GM12878 (cell line): ENCODE measurements around the gene TTF2. TPM values are rescaled to one million over a fixed set of nuclear protein-coding genes. Genes with fewer than 3 reads are reported as not detected.

Experiments
- BACH1 ChIP-seq: fragments of 450-650 bp; IDR thresholded peaks from 2 replicates; pipeline ENCODE4 v1.6.1; 2017; ENCODE audit warnings: mild to moderate bottlenecking, borderline replicate concordance
- BRCA1 ChIP-seq: IDR thresholded peaks from 2 replicates; pipeline ENCODE4 v1.6.1; 2011; ENCODE audit warnings: low read depth, low read length, improper control_type of control experiment
- CREB1 ChIP-seq: IDR thresholded peaks from 2 replicates; pipeline ENCODE4 v1.6.1; 2012; ENCODE audit warnings: low read depth, mild to moderate bottlenecking, inconsistent platforms
- HDAC6 ChIP-seq: fragments of 200-600 bp; sonication (generic); IDR thresholded peaks from one replicate; pipeline ENCODE4 v1.8.0; 2017; ENCODE audit warnings: antibody characterized with exemption; ENCODE audit not compliant: unreplicated experiment
- HDGF ChIP-seq: fragments of 450-650 bp; IDR thresholded peaks from 2 replicates; pipeline ENCODE4 v1.6.1; 2016; ENCODE audit warnings: antibody characterized with exemption
- IKZF1 ChIP-seq: fragments of 450-650 bp; conservative IDR thresholded peaks from 2 replicates; pipeline ENCODE4 v1.6.1; 2017; ENCODE audit warnings: antibody characterized with exemption, mild to moderate bottlenecking
- MEF2A ChIP-seq: IDR thresholded peaks from 2 replicates; pipeline ENCODE4 v1.6.1; 2011; ENCODE audit warnings: low read depth, mild to moderate bottlenecking, low read length, moderate library complexity; ENCODE audit not compliant: insufficient read depth
- MXI1 ChIP-seq: fragments of 150-350 bp; IDR thresholded peaks from 2 replicates; pipeline ENCODE4 v1.6.1; 2011; ENCODE audit warnings: low read depth, mild to moderate bottlenecking, inconsistent platforms, low read length, improper control_type of control experiment
- POLR2AphosphoS2 ChIP-seq: IDR thresholded peaks from 2 replicates; pipeline ENCODE4 v1.6.1; 2011; ENCODE audit warnings: low read depth, mild to moderate bottlenecking, low read length, improper control_type of control experiment, moderate library complexity
- SIN3A ChIP-seq: IDR thresholded peaks from 2 replicates; pipeline ENCODE4 v1.6.1; 2012; ENCODE audit warnings: low read depth, low read length, improper control_type of control experiment
- SP1 ChIP-seq: IDR thresholded peaks from one replicate; pipeline ENCODE4 v1.6.1; 2011; ENCODE audit warnings: low read depth, low read length
- SREBF1 ChIP-seq: IDR thresholded peaks from 2 replicates; pipeline ENCODE4 v1.6.1; 2012; ENCODE audit warnings: mild to moderate bottlenecking, low read length
- TAF1 ChIP-seq: IDR thresholded peaks from 2 replicates; pipeline ENCODE4 v1.6.1; 2011; ENCODE audit warnings: mild to moderate bottlenecking, low read depth, low read length, borderline replicate concordance
- TCF7 ChIP-seq: IDR thresholded peaks from 2 replicates; pipeline ENCODE4 v1.6.1; 2014; ENCODE audit warnings: antibody characterized with exemption, borderline replicate concordance
- ZNF217 ChIP-seq: fragments of 450-650 bp; IDR thresholded peaks from 2 replicates; pipeline ENCODE4 v1.6.1; 2017; ENCODE audit warnings: antibody characterized with exemption, mild to moderate bottlenecking
- ZNF274 ChIP-seq: IDR thresholded peaks from one replicate; pipeline ENCODE4 v1.8.0; 2011; ENCODE audit not compliant: insufficient read length, insufficient read depth
- polyA plus RNA-seq, 11 experiments: library from polyadenylated mRNA; depleted of rRNA in 4 of 11; unstranded in 6 of 11; stranded (reverse) in 5 of 11; fragments of >200 nt; fragmentation: Nextera tagmentation in 4 of 11; fragmentation: Illumina TruSeq in 1 of 11; extraction: Ambion mirVana in 4 of 11; extraction: Trizol in 1 of 11; gene quantifications; 1 replicate in 1 of 11; 2 replicates in 10 of 11; pipeline versions ENCODE4 v1.2.1 to v1.2.3, GENCODE V29; 2011 to 2016; ENCODE audit warnings: inconsistent platforms in 2 of 11, missing spikeins in 2 of 11, low read depth in 1 of 11
- total RNA-seq, 4 experiments: library from RNA; depleted of rRNA in 3 of 4; stranded (reverse); fragments of >200 nt in 3 of 4; fragmentation: Illumina TruSeq in 1 of 4; extraction: Trizol in 1 of 4; gene quantifications; 2 replicates each; pipeline versions ENCODE4 v1.2.1 to v1.2.3, GENCODE V29; 2013 to 2021
- TF ChIP-seq, protein P1 (sequence below): IDR thresholded peaks from 2 replicates; pipeline ENCODE4 v1.6.1; 2012; ENCODE audit warnings: low read depth, low read length, improper control_type of control experiment
- TF ChIP-seq, protein P2 (sequence below): IDR thresholded peaks from 2 replicates; pipeline ENCODE4 v1.6.1; 2012; ENCODE audit warnings: low read depth, low read length, improper control_type of control experiment
- TF ChIP-seq, protein P3 (sequence below): fragments of 450-650 bp; formaldehyde crosslinking; IDR thresholded peaks from 2 replicates; pipeline ENCODE4 v1.5.0; 2022; ENCODE audit warnings: mild to moderate bottlenecking, missing genetic modification characterization
- TF ChIP-seq, protein P4 (sequence below): IDR thresholded peaks from 2 replicates; pipeline ENCODE4 v1.6.1; 2012; ENCODE audit warnings: mild to moderate bottlenecking, low read depth, low read length
- TF ChIP-seq, protein P5 (sequence below): IDR thresholded peaks from 2 replicates; pipeline ENCODE4 v1.6.1; 2011; ENCODE audit warnings: mild to moderate bottlenecking, low read depth, low read length, moderate library complexity; ENCODE audit not compliant: insufficient replicate concordance

Gene TTF2
- total and polyA plus RNA-seq, 10 of the 15 experiments (the other 5 are each of a cell fraction or from before 2014, with no cell fraction given) = 17.7 to 134 (median 78.2) TPM

DNA sequence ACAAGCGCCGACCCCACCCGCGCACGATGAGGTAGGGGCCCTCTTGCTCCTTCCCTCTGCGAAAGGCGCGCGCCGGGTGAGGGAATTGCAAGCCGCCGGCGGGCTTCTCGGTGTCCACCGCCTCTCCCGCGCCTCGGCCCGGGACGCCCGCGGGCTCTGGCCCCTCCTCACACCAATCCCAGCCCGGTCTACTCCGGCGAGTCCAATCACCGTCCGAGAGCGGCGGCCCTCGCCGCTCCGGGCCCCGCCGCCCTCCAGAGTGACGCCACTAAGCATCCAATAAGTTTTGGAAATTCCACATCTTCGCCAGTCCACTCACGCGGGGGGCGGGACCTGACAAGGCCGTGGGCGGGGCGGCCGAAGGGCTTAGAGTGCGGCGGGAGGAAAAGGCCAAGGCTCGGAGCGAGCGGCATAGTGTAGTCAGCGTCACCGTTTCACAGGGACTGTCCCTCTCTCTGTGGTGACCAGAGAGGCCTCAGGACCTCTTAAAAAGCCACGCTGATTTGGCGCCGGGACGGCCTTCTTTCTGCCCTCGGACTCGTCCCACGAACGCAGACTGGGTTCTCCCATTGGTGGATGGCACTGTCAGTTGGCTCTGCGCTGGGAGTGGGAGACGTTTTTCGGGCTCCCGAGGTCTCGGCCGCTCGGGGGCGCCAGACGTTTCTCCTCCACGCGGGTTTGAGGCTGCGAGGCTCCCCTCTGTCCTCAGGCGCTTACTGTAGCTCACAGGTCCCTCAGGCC, 61.6 kb downstream of the TTF2 start, which contains the start of gene TRIM45 (continued):
- TF ChIP-seq HDGF = no peak; the same call in 1 of the 2 replicates
- 0 out of 2 replicates have a peak, but pooled peaks have one; percentile 9 for TF ChIP-seq BACH1
- no peak for TF ChIP-seq TCF7
- TF ChIP-seq HDAC6 = no peak
- no peak for TF ChIP-seq SIN3A
- no peak for TF ChIP-seq BRCA1
- TF ChIP-seq, protein P1, sequence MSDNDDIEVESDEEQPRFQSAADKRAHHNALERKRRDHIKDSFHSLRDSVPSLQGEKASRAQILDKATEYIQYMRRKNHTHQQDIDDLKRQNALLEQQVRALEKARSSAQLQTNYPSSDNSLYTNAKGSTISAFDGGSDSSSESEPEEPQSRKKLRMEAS = peak; percentile 63
- TF ChIP-seq ZNF217 = no peak
- no peak for TF ChIP-seq POLR2AphosphoS2
- no peak for TF ChIP-seq TAF1
- TF ChIP-seq, protein P2, sequence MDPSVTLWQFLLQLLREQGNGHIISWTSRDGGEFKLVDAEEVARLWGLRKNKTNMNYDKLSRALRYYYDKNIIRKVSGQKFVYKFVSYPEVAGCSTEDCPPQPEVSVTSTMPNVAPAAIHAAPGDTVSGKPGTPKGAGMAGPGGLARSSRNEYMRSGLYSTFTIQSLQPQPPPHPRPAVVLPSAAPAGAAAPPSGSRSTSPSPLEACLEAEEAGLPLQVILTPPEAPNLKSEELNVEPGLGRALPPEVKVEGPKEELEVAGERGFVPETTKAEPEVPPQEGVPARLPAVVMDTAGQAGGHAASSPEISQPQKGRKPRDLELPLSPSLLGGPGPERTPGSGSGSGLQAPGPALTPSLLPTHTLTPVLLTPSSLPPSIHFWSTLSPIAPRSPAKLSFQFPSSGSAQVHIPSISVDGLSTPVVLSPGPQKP = no peak; the same call in 1 of the 2 replicates
- no peak for TF ChIP-seq MEF2A
- TF ChIP-seq SP1 = peak; percentile 75
- TF ChIP-seq, protein P3, sequence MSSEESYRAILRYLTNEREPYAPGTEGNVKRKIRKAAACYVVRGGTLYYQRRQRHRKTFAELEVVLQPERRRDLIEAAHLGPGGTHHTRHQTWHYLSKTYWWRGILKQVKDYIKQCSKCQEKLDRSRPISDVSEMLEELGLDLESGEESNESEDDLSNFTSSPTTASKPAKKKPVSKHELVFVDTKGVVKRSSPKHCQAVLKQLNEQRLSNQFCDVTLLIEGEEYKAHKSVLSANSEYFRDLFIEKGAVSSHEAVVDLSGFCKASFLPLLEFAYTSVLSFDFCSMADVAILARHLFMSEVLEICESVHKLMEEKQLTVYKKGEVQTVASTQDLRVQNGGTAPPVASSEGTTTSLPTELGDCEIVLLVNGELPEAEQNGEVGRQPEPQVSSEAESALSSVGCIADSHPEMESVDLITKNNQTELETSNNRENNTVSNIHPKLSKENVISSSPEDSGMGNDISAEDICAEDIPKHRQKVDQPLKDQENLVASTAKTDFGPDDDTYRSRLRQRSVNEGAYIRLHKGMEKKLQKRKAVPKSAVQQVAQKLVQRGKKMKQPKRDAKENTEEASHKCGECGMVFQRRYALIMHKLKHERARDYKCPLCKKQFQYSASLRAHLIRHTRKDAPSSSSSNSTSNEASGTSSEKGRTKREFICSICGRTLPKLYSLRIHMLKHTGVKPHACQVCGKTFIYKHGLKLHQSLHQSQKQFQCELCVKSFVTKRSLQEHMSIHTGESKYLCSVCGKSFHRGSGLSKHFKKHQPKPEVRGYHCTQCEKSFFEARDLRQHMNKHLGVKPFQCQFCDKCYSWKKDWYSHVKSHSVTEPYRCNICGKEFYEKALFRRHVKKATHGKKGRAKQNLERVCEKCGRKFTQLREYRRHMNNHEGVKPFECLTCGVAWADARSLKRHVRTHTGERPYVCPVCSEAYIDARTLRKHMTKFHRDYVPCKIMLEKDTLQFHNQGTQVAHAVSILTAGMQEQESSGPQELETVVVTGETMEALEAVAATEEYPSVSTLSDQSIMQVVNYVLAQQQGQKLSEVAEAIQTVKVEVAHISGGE = no peak
- peak; percentile 27 for TF ChIP-seq IKZF1
- TF ChIP-seq CREB1 = peak; percentile 38; the same call in 1 of the 2 replicates
- TF ChIP-seq, protein P4, sequence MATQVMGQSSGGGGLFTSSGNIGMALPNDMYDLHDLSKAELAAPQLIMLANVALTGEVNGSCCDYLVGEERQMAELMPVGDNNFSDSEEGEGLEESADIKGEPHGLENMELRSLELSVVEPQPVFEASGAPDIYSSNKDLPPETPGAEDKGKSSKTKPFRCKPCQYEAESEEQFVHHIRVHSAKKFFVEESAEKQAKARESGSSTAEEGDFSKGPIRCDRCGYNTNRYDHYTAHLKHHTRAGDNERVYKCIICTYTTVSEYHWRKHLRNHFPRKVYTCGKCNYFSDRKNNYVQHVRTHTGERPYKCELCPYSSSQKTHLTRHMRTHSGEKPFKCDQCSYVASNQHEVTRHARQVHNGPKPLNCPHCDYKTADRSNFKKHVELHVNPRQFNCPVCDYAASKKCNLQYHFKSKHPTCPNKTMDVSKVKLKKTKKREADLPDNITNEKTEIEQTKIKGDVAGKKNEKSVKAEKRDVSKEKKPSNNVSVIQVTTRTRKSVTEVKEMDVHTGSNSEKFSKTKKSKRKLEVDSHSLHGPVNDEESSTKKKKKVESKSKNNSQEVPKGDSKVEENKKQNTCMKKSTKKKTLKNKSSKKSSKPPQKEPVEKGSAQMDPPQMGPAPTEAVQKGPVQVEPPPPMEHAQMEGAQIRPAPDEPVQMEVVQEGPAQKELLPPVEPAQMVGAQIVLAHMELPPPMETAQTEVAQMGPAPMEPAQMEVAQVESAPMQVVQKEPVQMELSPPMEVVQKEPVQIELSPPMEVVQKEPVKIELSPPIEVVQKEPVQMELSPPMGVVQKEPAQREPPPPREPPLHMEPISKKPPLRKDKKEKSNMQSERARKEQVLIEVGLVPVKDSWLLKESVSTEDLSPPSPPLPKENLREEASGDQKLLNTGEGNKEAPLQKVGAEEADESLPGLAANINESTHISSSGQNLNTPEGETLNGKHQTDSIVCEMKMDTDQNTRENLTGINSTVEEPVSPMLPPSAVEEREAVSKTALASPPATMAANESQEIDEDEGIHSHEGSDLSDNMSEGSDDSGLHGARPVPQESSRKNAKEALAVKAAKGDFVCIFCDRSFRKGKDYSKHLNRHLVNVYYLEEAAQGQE = no peak
- no peak for TF ChIP-seq SREBF1
- TF ChIP-seq, protein P5, sequence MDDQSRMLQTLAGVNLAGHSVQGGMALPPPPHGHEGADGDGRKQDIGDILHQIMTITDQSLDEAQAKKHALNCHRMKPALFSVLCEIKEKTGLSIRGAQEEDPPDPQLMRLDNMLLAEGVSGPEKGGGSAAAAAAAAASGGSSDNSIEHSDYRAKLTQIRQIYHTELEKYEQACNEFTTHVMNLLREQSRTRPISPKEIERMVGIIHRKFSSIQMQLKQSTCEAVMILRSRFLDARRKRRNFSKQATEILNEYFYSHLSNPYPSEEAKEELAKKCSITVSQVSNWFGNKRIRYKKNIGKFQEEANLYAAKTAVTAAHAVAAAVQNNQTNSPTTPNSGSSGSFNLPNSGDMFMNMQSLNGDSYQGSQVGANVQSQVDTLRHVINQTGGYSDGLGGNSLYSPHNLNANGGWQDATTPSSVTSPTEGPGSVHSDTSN = peak; percentile 95
- no peak for TF ChIP-seq ZNF274
- no peak for TF ChIP-seq MXI1
